Stimulated activated CD8-positive, alpha-beta memory T cell treated with anti-CD3 and anti-CD28 coated beads, Interleukin-7, amount 100 ng/mL, for 4 hours (primary cell): ENCODE measurements around the gene ROR1.
"Not testable (repeated sequence)": the region's sequence is repeated elsewhere in the genome, so short reads cannot be mapped to it uniquely, and the experiment has no call there.

ENCODE experiments used
- DNase-seq, 2 donors: peaks; one replicate each; pipeline ENCODE4 v3.0.0-alpha.2; 2020; ENCODE audit warnings: low read depth in 2 of 2

The ROR1 gene

GRCh38 chr1:63793741-63794240 is 20.0 kb downstream of the ROR1 start:
- DNase-seq: no peak

- DNase-seq: no peak
Observed at GRCh38 chr1:63794354-63794753, 20.5 kb downstream of the ROR1 start.

GRCh38 chr1:63794939-63795378 is 21.1 kb downstream of the ROR1 start:
- DNase-seq: no peak

GRCh38 chr1:63795455-63795854 is 21.6 kb downstream of the ROR1 start:
- DNase-seq: no peak

GRCh38 chr1:63797056-63797726 is 23.4 kb downstream of the ROR1 start:
- DNase-seq: no peak

- no peak for DNase-seq
Observed at GRCh38 chr1:63798284-63798683, 24.5 kb downstream of the ROR1 start.

- no peak for DNase-seq
Observed at GRCh38 chr1:63799307-63799706, 25.5 kb downstream of the ROR1 start.

GRCh38 chr1:63799820-63800219 is 26.0 kb downstream of the ROR1 start:
- DNase-seq: no peak

- no peak for DNase-seq
Observed at GRCh38 chr1:63802109-63802508, 28.3 kb downstream of the ROR1 start.

- DNase-seq: no peak
Observed at GRCh38 chr1:63804829-63805484, 31.1 kb downstream of the ROR1 start.

GRCh38 chr1:63807046-63807445 is 33.2 kb downstream of the ROR1 start:
- no peak for DNase-seq

GRCh38 chr1:63810936-63811469 is 37.2 kb downstream of the ROR1 start:
- DNase-seq: no peak

- DNase-seq: no peak
Observed at GRCh38 chr1:63812071-63812700, 38.4 kb downstream of the ROR1 start.

GRCh38 chr1:63813829-63814277 is 40.0 kb downstream of the ROR1 start:
- no peak for DNase-seq

- not testable (repeated sequence) for DNase-seq
Observed at GRCh38 chr1:63816217-63816815, 42.5 kb downstream of the ROR1 start.

- no peak for DNase-seq
Observed at GRCh38 chr1:63817152-63817667, 43.4 kb downstream of the ROR1 start.

GRCh38 chr1:63817700-63818099 is 43.9 kb downstream of the ROR1 start:
- no peak for DNase-seq

- no peak for DNase-seq
Observed at GRCh38 chr1:63818567-63819325, 44.9 kb downstream of the ROR1 start.

GRCh38 chr1:63819795-63820194 is 46.0 kb downstream of the ROR1 start:
- DNase-seq: no peak

GRCh38 chr1:63821091-63822005 is 47.5 kb downstream of the ROR1 start:
- no peak for DNase-seq
